ENCODE data around the gene FHOD3. TPM values are rescaled to one million over a fixed set of nuclear protein-coding genes. Genes with fewer than 3 reads are reported as not detected.

Gene FHOD3
- total and polyA plus RNA-seq, 2 experiments from 2014 or later: 2.7 to 8.7 TPM

GRCh38 chr18:36780748-36781147 is 483.2 kb downstream of the FHOD3 start:
- no peak for ATAC-seq
- Histone ChIP-seq H3K27ac (ENCODE audit: low read depth) (no peak overlapping the region), H3K4me2 (no peak overlapping the region), H3K4me1 (ENCODE audit: insufficient read depth) (no peaks in the 10 kb centered on the region), H3K79me2 (replicated peaks; ENCODE audit: insufficient read depth) (no peaks in the 10 kb centered on the region), H3K36me3 (ENCODE audit: insufficient read depth) (no peaks in the 10 kb centered on the region; the same call in 1 of the 2 replicates), H3K9me2 (ENCODE audit: insufficient read depth) (no peaks in the 10 kb centered on the region), H3K4me3 (no peak overlapping the region), H4K20me1 (replicated peaks; ENCODE audit: insufficient read depth) (0 out of 2 replicates have a peak, but pooled peaks cover 3% of the 10 kb centered on the region), H3K27me3 (ENCODE audit: insufficient read depth) (no peaks in the 10 kb centered on the region), H2AFZ (no peak overlapping the region), H3F3A (replicated peaks; ENCODE audit: low read depth) (no peaks in the 10 kb centered on the region)
- no peaks in the 10 kb centered on the region for H3K9me3 Mint-ChIP-seq
- no peak overlapping the region for H3K4me3 Mint-ChIP-seq
- no peaks in the 10 kb centered on the region for H3K36me3 Mint-ChIP-seq (ENCODE audit: low read depth)
- no peak for DNase-seq (ENCODE audit: low spot score)
- no peak overlapping the region for H3K27ac Mint-ChIP-seq
- H3K27me3 Mint-ChIP-seq (ENCODE audit: insufficient read depth, low read depth, poor library complexity): no peaks in the 10 kb centered on the region
- TF ChIP-seq ZNF331 (CRISPR knock-in tag; IDR thresholded peaks at IDR 0.05; ENCODE audit: low read depth) (no peak), STAT1 (IDR thresholded peaks at IDR 0.05; ENCODE audit: unreplicated experiment) (no peak), REST (IDR thresholded peaks at IDR 0.05; ENCODE audit: unreplicated experiment) (no peak), JUNB (IDR thresholded peaks at IDR 0.05; ENCODE audit: unreplicated experiment) (no peak), EZH2phosphoT487 (IDR thresholded peaks at IDR 0.05; ENCODE audit: unreplicated experiment) (no peak)
- TF ChIP-seq, protein P1, sequence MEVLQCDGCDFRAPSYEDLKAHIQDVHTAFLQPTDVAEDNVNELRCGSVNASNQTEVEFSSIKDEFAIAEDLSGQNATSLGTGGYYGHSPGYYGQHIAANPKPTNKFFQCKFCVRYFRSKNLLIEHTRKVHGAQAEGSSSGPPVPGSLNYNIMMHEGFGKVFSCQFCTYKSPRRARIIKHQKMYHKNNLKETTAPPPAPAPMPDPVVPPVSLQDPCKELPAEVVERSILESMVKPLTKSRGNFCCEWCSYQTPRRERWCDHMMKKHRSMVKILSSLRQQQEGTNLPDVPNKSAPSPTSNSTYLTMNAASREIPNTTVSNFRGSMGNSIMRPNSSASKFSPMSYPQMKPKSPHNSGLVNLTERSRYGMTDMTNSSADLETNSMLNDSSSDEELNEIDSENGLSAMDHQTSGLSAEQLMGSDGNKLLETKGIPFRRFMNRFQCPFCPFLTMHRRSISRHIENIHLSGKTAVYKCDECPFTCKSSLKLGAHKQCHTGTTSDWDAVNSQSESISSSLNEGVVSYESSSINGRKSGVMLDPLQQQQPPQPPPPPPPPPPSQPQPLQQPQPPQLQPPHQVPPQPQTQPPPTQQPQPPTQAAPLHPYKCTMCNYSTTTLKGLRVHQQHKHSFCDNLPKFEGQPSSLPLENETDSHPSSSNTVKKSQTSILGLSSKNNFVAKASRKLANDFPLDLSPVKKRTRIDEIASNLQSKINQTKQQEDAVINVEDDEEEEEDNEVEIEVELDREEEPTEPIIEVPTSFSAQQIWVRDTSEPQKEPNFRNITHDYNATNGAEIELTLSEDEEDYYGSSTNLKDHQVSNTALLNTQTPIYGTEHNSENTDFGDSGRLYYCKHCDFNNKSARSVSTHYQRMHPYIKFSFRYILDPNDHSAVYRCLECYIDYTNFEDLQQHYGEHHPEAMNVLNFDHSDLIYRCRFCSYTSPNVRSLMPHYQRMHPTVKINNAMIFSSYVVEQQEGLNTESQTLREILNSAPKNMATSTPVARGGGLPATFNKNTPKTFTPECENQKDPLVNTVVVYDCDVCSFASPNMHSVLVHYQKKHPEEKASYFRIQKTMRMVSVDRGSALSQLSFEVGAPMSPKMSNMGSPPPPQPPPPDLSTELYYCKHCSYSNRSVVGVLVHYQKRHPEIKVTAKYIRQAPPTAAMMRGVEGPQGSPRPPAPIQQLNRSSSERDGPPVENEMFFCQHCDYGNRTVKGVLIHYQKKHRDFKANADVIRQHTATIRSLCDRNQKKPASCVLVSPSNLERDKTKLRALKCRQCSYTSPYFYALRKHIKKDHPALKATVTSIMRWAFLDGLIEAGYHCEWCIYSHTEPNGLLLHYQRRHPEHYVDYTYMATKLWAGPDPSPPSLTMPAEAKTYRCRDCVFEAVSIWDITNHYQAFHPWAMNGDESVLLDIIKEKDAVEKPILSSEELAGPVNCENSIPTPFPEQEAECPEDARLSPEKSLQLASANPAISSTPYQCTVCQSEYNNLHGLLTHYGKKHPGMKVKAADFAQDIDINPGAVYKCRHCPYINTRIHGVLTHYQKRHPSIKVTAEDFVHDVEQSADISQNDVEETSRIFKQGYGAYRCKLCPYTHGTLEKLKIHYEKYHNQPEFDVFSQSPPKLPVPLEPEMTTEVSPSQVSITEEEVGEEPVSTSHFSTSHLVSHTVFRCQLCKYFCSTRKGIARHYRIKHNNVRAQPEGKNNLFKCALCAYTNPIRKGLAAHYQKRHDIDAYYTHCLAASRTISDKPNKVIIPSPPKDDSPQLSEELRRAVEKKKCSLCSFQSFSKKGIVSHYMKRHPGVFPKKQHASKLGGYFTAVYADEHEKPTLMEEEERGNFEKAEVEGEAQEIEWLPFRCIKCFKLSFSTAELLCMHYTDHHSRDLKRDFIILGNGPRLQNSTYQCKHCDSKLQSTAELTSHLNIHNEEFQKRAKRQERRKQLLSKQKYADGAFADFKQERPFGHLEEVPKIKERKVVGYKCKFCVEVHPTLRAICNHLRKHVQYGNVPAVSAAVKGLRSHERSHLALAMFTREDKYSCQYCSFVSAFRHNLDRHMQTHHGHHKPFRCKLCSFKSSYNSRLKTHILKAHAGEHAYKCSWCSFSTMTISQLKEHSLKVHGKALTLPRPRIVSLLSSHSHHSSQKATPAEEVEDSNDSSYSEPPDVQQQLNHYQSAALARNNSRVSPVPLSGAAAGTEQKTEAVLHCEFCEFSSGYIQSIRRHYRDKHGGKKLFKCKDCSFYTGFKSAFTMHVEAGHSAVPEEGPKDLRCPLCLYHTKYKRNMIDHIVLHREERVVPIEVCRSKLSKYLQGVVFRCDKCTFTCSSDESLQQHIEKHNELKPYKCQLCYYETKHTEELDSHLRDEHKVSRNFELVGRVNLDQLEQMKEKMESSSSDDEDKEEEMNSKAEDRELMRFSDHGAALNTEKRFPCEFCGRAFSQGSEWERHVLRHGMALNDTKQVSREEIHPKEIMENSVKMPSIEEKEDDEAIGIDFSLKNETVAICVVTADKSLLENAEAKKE (CRISPR knock-in tag; IDR thresholded peaks at IDR 0.05): no peak
- H3K4me1 Mint-ChIP-seq: no peaks in the 10 kb centered on the region
